PC-9 (cell line): ENCODE measurements around the gene ANO7. TPM values are rescaled to one million over a fixed set of nuclear protein-coding genes. Genes with fewer than 3 reads are reported as not detected.

Source experiments
- BruUV-seq: library from RNA; stranded (reverse); fragments of 400-500 nt; replicated peaks from 2 replicates; lab custom pipeline; 2021; lab: Mats Ljungman, UMichigan
- CTCF ChIA-PET: fragments of 300-600 bp; sonication (Branson Sonifier 250); formaldehyde crosslinking; loops from one replicate; lab custom pipeline; 2022; ENCODE audit warnings: antibody characterized with exemption; lab: Charles Lee
- POLR2A ChIA-PET: fragments of 300-600 bp; sonication (Branson Sonifier 250); formaldehyde crosslinking; loops from one replicate; lab custom pipeline; 2022; ENCODE audit warnings: antibody characterized with exemption; ENCODE audit not compliant: unreplicated experiment; lab: Charles Lee
- DNase-seq, 2 experiments: peaks; one replicate each; pipeline versions ENCODE4 v3.0.0 to v3.0.0-alpha.2; 2015 to 2022; ENCODE audit warnings: mixed read lengths in 1 of 2
- H2AFZ ChIP-seq: fragments of 200-600 bp; sonication (generic); 2 replicates; pipeline ENCODE4 v1.8.1; 2017; ENCODE audit warnings: antibody characterized with exemption
- H3F3A ChIP-seq: fragments of 200-600 bp; sonication (generic); 2 replicates; pipeline ENCODE4 v1.8.1; 2017; ENCODE audit warnings: antibody characterized with exemption, mild to moderate bottlenecking, low read depth; ENCODE audit not compliant: insufficient read depth
- H3K27ac ChIP-seq: fragments of 200-600 bp; sonication (generic); 2 replicates; pipeline ENCODE4 v1.6.1; 2016; ENCODE audit warnings: mixed run types
- H3K27me3 ChIP-seq: fragments of 200-600 bp; sonication (generic); 2 replicates; pipeline ENCODE4 v1.6.1; 2016; ENCODE audit warnings: low read depth, mixed run types; ENCODE audit not compliant: insufficient read depth
- H3K36me3 ChIP-seq: fragments of 200-600 bp; sonication (generic); 2 replicates; pipeline ENCODE4 v1.6.1; 2016; ENCODE audit warnings: low read depth, mixed run types
- H3K4me1 ChIP-seq: fragments of 200-600 bp; sonication (generic); replicated peaks from 2 replicates; pipeline ENCODE4 v1.6.1; 2016; ENCODE audit warnings: mixed run types; ENCODE audit not compliant: insufficient read depth
- H3K4me2 ChIP-seq: fragments of 200-600 bp; sonication (generic); 2 replicates; pipeline ENCODE4 v1.6.1; 2017; ENCODE audit warnings: mixed run types
- H3K4me3 ChIP-seq: fragments of 200-600 bp; sonication (generic); 2 replicates; pipeline ENCODE4 v1.6.1; 2016; ENCODE audit warnings: mixed run types
- H3K79me2 ChIP-seq: fragments of 200-600 bp; sonication (generic); 2 replicates; pipeline ENCODE4 v1.6.1; 2017; ENCODE audit warnings: low read depth, mixed run types
- H3K9me2 ChIP-seq: fragments of 200-600 bp; sonication (generic); 2 replicates; pipeline ENCODE4 v1.8.1; 2017; ENCODE audit warnings: mild to moderate bottlenecking; ENCODE audit not compliant: insufficient read depth
- H3K9me3 ChIP-seq: fragments of 200-600 bp; sonication (generic); 2 replicates; pipeline ENCODE4 v1.8.1; 2016; ENCODE audit warnings: low read depth; ENCODE audit not compliant: insufficient read depth
- H4K20me1 ChIP-seq: fragments of 200-600 bp; sonication (generic); 2 replicates; pipeline ENCODE4 v1.8.1; 2017; ENCODE audit not compliant: insufficient read depth
- CTCF ChIP-seq: fragments of 200-600 bp; sonication (generic); conservative IDR thresholded peaks from 2 replicates; pipeline ENCODE4 v1.6.1; 2017; ENCODE audit warnings: mixed run types, antibody characterized with exemption, mild to moderate bottlenecking, moderate library complexity
- EZH2 ChIP-seq: fragments of 200-600 bp; sonication (generic); IDR thresholded peaks from 2 replicates; pipeline ENCODE4 v1.8.0; 2017; ENCODE audit warnings: antibody characterized with exemption, low read depth
- intact Hi-C: fragments of 100-400 bp; cut with micrococcal nuclease; formaldehyde crosslinking; loops from one replicate; pipeline ENCODE4 v1.10.0; 2022; ENCODE audit not compliant: unreplicated experiment
- total RNA-seq: library from RNA; stranded (reverse); gene quantifications from 2 replicates; pipeline ENCODE4 v1.2.3, GENCODE V29; 2021

ANO7 gene
- total RNA-seq, 1 experiment from 2014 or later: 6.5 TPM

- no peak overlapping the region for H3K27ac ChIP-seq
- peaks cover 22% of the 10 kb centered on the region for H3K79me2 ChIP-seq
- peaks cover 24% of the 10 kb centered on the region; the same call in 1 of the 2 replicates for H3F3A ChIP-seq
- no peak overlapping the region for H3K4me2 ChIP-seq
- ChIA-PET CTCF (interaction anchor here (0.6 kb wide), 1 partner anchor 319 kb away, joined by 7 read pairs; no protein-coding TSS in a partner anchor), POLR2A (interaction anchor here (0.5 to 0.6 kb wide), 3 partner anchors 53 to 159 kb away, joined by 3 to 8 read pairs (median 3); partner anchors contain the start of genes MTERF4 and PASK)
- no peak for TF ChIP-seq CTCF
- no peak for TF ChIP-seq EZH2
- no peaks in the 10 kb centered on the region for H3K27me3 ChIP-seq
- no peaks in the 10 kb centered on the region for H3K9me3 ChIP-seq
- DNase-seq: no peak
- H3K4me3 ChIP-seq: no peak overlapping the region
- peaks cover 73% of the 10 kb centered on the region for H4K20me1 ChIP-seq
- intact Hi-C loops: no loop called here
- H2AFZ ChIP-seq: no peak overlapping the region
- H3K4me1 ChIP-seq: no peaks in the 10 kb centered on the region
- no peaks in the 10 kb centered on the region for H3K9me2 ChIP-seq
- BruUV-seq: no TSS peak
- peaks cover 71% of the 10 kb centered on the region for H3K36me3 ChIP-seq
Observed at GRCh38 chr2:241261628-241262027, 73.2 kb downstream of the ANO7 start.

- Histone ChIP-seq H3F3A (peaks cover 27% of the 10 kb centered on the region; the same call in 1 of the 2 replicates), H3K4me2 (no peak overlapping the region), H3K27me3 (no peaks in the 10 kb centered on the region), H2AFZ (no peak overlapping the region), H3K27ac (no peak overlapping the region), H3K79me2 (peaks cover 34% of the 10 kb centered on the region), H3K4me3 (no peak overlapping the region), H3K9me3 (no peaks in the 10 kb centered on the region), H3K36me3 (peaks cover 68% of the 10 kb centered on the region), H4K20me1 (peaks cover 74% of the 10 kb centered on the region), H3K4me1 (no peaks in the 10 kb centered on the region), H3K9me2 (no peaks in the 10 kb centered on the region)
- no peak for DNase-seq
- no TSS peak for BruUV-seq
- CTCF ChIA-PET: no interaction called here
- POLR2A ChIA-PET: interaction anchor here (0.6 kb wide), 1 partner anchor 54 kb away, joined by 3 read pairs; no protein-coding TSS in a partner anchor
- intact Hi-C loops: no loop called here
- TF ChIP-seq CTCF (no peak), EZH2 (no peak)
Observed at GRCh38 chr2:241263061-241263460, 74.6 kb downstream of the ANO7 start.

- Histone ChIP-seq H3K36me3 (peaks cover 64% of the 10 kb centered on the region), H3F3A (peaks cover 30% of the 10 kb centered on the region; the same call in 1 of the 2 replicates), H3K9me3 (no peaks in the 10 kb centered on the region), H3K79me2 (peaks cover 56% of the 10 kb centered on the region), H2AFZ (no peak overlapping the region), H4K20me1 (peaks cover 77% of the 10 kb centered on the region), H3K27ac (no peak overlapping the region), H3K4me2 (no peak overlapping the region), H3K4me3 (no peak overlapping the region), H3K9me2 (no peaks in the 10 kb centered on the region), H3K27me3 (no peaks in the 10 kb centered on the region), H3K4me1 (peaks cover 19% of the 10 kb centered on the region)
- DNase-seq: no peak
- ChIA-PET POLR2A (no interaction called here), CTCF (interaction anchor here (0.7 kb wide), 1 partner anchor 122 kb away, joined by 3 read pairs; no protein-coding TSS in a partner anchor)
- intact Hi-C loops: no loop called here
- no peak for TF ChIP-seq EZH2
- no peak for TF ChIP-seq CTCF
- BruUV-seq: no TSS peak
Observed at GRCh38 chr2:241265506-241265905, 77.0 kb downstream of the ANO7 start.
